Panc1 (cell line): ENCODE data around the gene CEPT1. TPM values are rescaled to one million over a fixed set of nuclear protein-coding genes. Genes with fewer than 3 reads are reported as not detected.

ENCODE experiments used
- ATAC-seq: fragments of 200-7000 bp; cut with Tn5 transposase; 2 replicates; pipeline ENCODE4 v1.9.1; 2020; ENCODE audit warnings: mild to moderate bottlenecking, moderate library complexity
- BruUV-seq: library from RNA; stranded (reverse); fragments of 400-500 nt; replicated peaks from 2 replicates; lab custom pipeline; 2021; lab: Mats Ljungman, UMichigan
- CTCF ChIA-PET: fragments of 300-600 bp; sonication (Branson Sonifier 250); formaldehyde crosslinking; loops from one replicate; lab custom pipeline; 2022; ENCODE audit warnings: antibody characterized with exemption; lab: Charles Lee
- POLR2A ChIA-PET: fragments of 300-600 bp; sonication (Branson Sonifier 250); formaldehyde crosslinking; loops from one replicate; lab custom pipeline; 2022; ENCODE audit warnings: antibody characterized with exemption; lab: Charles Lee
- DNase-seq: peaks from one replicate; pipeline ENCODE4 v3.0.0-alpha.2; 2010; ENCODE audit warnings: low read depth, low spot score
- H3K27ac ChIP-seq: 2 replicates; pipeline ENCODE4 v1.5.1; 2011; ENCODE audit warnings: mild to moderate bottlenecking, low read length, inconsistent platforms
- H3K27me3 ChIP-seq: fragments of 200-500 bp; sonication (Bioruptor generic); 2 replicates; pipeline ENCODE4 v1.6.0; 2014; ENCODE audit warnings: low read length, inconsistent platforms; ENCODE audit not compliant: control insufficient read depth, insufficient read depth
- H3K36me3 ChIP-seq: fragments of 200-500 bp; sonication (Bioruptor generic); 2 replicates; pipeline ENCODE4 v1.5.1; 2014; ENCODE audit warnings: inconsistent platforms, mild to moderate bottlenecking, low read length, moderate library complexity; ENCODE audit not compliant: control insufficient read depth, insufficient read depth
- H3K4me1 ChIP-seq: 2 replicates; pipeline ENCODE4 v1.5.1; 2011; ENCODE audit warnings: inconsistent platforms, mild to moderate bottlenecking, low read length, moderate library complexity; ENCODE audit not compliant: control insufficient read depth, insufficient read depth
- H3K4me3 ChIP-seq, 2 experiments: 2 replicates each; pipeline ENCODE4 v1.5.1; 2011 to 2012; ENCODE audit warnings: low read depth in 2 of 2, low read length in 2 of 2, mild to moderate bottlenecking in 2 of 2, inconsistent platforms in 1 of 2, moderate library complexity in 1 of 2
- H3K9me3 ChIP-seq: fragments of 200-500 bp; sonication (Bioruptor generic); 2 replicates; pipeline ENCODE4 v1.5.1; 2014; ENCODE audit warnings: low read depth, mild to moderate bottlenecking, inconsistent platforms, low read length, moderate library complexity; ENCODE audit not compliant: control insufficient read depth, insufficient read depth
- POLR2AphosphoS5 ChIP-seq: IDR thresholded peaks from 2 replicates; pipeline ENCODE4 v1.6.1; 2012; ENCODE audit warnings: mild to moderate bottlenecking, low read depth, low read length, moderate library complexity
- SIN3A ChIP-seq: IDR thresholded peaks from 2 replicates; pipeline ENCODE4 v1.6.1; 2012; ENCODE audit warnings: low read depth, mild to moderate bottlenecking, low read length, moderate library complexity, borderline replicate concordance; ENCODE audit not compliant: insufficient read depth
- TCF7L2 ChIP-seq: IDR thresholded peaks from 2 replicates; pipeline ENCODE4 v1.6.1; 2011; ENCODE audit warnings: mild to moderate bottlenecking, low read depth, low read length, inconsistent platforms
- in situ Hi-C: cut with HindIII; loops from 2 replicates; pipeline ENCODE4 v1.10.0; 2016; ENCODE audit warnings: low sequenced_read_pairs, low pct_unique_long_range_greater_than_20kb
- intact Hi-C: fragments of 100-400 bp; cut with micrococcal nuclease; formaldehyde crosslinking; loops from one replicate; pipeline ENCODE4 v1.10.0; 2022; ENCODE audit not compliant: unreplicated experiment
- total RNA-seq: library from RNA; stranded (reverse); gene quantifications from one replicate; pipeline ENCODE4 v1.2.1, GENCODE V29; 2021; ENCODE audit not compliant: unreplicated experiment
- TF ChIP-seq, protein P1 (sequence below), 2 experiments: IDR thresholded peaks; 2 replicates each; pipeline ENCODE4 v1.6.1; 2011 to 2012; ENCODE audit warnings: low read depth in 2 of 2, control low read depth in 1 of 2, low read length in 1 of 2, mild to moderate bottlenecking in 1 of 2, moderate library complexity in 1 of 2; ENCODE audit not compliant: insufficient read depth in 1 of 2
- TF ChIP-seq, protein P2 (sequence below): fragments of 450-650 bp; IDR thresholded peaks from 2 replicates; pipeline ENCODE4 v1.5.1; 2017; ENCODE audit warnings: mild to moderate bottlenecking

The CEPT1 gene
- total RNA-seq, 1 experiment from 2014 or later, result 21.9 TPM

DNA sequence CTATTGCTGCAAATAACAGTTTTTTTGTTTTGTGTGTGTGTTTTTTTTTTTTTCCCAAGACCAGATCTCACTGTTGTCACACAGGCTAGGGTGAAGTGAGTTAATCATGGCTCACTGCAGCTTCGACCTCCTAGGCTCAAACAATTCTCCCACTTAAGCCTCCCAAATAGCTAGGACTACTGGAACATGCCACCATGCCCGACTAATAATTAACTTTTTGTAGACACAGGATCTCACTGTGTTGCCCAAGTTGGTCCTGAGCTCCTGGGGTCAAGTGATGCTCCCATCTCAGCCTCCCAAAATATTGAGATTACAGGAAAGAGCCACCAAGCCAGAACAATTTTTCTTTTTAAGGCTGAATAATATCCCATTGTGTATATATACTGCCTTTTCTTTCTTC, 35.0 kb upstream of the CEPT1 start:
- intact Hi-C loops (no loop called here), in situ Hi-C loops (no loop called here)
- DNase-seq, result no peak
- no peaks in the 10 kb centered on the region for H3K36me3 ChIP-seq
- H3K27me3 ChIP-seq, result no peaks in the 10 kb centered on the region
- no peaks in the 10 kb centered on the region for H3K4me1 ChIP-seq
- TF ChIP-seq, protein P1, sequence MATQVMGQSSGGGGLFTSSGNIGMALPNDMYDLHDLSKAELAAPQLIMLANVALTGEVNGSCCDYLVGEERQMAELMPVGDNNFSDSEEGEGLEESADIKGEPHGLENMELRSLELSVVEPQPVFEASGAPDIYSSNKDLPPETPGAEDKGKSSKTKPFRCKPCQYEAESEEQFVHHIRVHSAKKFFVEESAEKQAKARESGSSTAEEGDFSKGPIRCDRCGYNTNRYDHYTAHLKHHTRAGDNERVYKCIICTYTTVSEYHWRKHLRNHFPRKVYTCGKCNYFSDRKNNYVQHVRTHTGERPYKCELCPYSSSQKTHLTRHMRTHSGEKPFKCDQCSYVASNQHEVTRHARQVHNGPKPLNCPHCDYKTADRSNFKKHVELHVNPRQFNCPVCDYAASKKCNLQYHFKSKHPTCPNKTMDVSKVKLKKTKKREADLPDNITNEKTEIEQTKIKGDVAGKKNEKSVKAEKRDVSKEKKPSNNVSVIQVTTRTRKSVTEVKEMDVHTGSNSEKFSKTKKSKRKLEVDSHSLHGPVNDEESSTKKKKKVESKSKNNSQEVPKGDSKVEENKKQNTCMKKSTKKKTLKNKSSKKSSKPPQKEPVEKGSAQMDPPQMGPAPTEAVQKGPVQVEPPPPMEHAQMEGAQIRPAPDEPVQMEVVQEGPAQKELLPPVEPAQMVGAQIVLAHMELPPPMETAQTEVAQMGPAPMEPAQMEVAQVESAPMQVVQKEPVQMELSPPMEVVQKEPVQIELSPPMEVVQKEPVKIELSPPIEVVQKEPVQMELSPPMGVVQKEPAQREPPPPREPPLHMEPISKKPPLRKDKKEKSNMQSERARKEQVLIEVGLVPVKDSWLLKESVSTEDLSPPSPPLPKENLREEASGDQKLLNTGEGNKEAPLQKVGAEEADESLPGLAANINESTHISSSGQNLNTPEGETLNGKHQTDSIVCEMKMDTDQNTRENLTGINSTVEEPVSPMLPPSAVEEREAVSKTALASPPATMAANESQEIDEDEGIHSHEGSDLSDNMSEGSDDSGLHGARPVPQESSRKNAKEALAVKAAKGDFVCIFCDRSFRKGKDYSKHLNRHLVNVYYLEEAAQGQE (IDR thresholded peaks at IDR 0.05; ENCODE audit: insufficient read depth in 1 of 2, low read depth in 2 of 2, low read length in 1 of 2), result no peak
- CTCF ChIA-PET, result no interaction called here
- H3K9me3 ChIP-seq, result no peaks in the 10 kb centered on the region
- POLR2A ChIA-PET, result no interaction called here
- no TSS peak for BruUV-seq
- no peak for ATAC-seq
- H3K4me3 ChIP-seq, result no peak overlapping the region
- H3K27ac ChIP-seq, result no peak overlapping the region

DNA sequence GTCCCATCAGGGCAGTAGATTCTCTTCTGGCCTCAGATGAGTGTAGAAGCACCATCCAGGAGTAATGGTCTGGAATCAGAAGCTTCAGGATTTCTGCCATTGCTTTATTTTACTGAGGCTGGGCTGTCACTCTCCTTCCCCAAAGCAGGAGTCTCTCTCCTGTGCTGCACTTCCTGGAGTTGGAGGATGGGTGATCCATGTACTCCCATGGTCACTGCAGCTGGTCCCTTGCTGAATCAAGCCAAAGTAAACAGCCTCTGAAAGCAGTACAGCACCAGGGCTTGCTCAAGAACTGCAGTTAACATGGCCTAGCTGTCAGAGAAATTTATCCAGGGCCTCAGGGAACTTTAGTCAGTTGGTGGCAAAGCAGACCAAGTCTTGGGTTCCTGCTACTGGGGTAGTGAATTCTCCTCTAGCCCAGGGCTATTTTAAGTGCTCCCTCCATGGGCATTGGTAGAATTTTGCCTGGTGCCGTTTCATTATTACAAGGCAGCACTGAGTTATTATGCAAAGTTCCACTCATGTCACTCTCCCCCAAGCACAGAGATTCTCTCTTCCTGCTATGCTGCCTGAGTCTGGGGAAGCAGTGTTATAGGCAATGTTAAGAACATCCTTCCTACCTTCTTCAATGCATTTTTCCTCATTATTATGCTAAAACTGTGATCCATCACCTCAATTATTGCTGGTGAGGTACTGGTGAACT, 29.7 kb upstream of the CEPT1 start:
- ATAC-seq, result no peak
- DNase-seq, result no peak
- POLR2A ChIA-PET, result no interaction called here
- Histone ChIP-seq H3K9me3 (no peaks in the 10 kb centered on the region), H3K27ac (no peak overlapping the region), H3K36me3 (no peaks in the 10 kb centered on the region), H3K27me3 (no peaks in the 10 kb centered on the region), H3K4me3 (no peak overlapping the region), H3K4me1 (no peaks in the 10 kb centered on the region)
- BruUV-seq, result no TSS peak
- in situ Hi-C loops, result no loop called here
- CTCF ChIA-PET, result no interaction called here
- no peak for TF ChIP-seq POLR2AphosphoS5
- no peak for TF ChIP-seq TCF7L2
- no peak for TF ChIP-seq SIN3A
- intact Hi-C loops, result no loop called here

DNA sequence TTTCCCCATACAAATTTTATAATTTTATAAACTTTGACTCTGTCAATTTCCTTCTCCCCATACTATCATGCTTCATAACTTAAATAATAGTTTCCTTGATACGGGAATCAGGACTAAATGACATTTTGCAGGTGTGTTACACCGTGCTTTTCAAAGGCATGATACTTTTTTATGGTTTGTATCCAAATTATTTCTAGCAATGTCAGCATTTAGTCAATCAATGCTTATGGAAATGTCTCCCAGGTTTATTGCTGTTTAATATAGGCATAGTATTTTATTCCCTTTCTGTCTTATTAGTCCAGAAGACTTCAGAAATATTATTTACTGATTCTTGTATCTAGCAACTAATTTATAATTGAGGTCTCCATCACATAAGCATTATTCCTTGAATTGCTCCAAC, 23.5 kb upstream of the CEPT1 start:
- Histone ChIP-seq H3K27me3 (no peaks in the 10 kb centered on the region), H3K36me3 (peaks cover 11% of the 10 kb centered on the region; the same call in 1 of the 2 replicates), H3K4me3 (no peak overlapping the region), H3K27ac (no peak overlapping the region), H3K4me1 (no peaks in the 10 kb centered on the region), H3K9me3 (no peaks in the 10 kb centered on the region)
- TF ChIP-seq, protein P1 (IDR thresholded peaks at IDR 0.05; ENCODE audit: insufficient read depth in 1 of 2, low read depth in 2 of 2, low read length in 1 of 2), result no peak
- TF ChIP-seq TCF7L2 (no peak), SIN3A (no peak), POLR2AphosphoS5 (no peak)
- TF ChIP-seq, protein P2, sequence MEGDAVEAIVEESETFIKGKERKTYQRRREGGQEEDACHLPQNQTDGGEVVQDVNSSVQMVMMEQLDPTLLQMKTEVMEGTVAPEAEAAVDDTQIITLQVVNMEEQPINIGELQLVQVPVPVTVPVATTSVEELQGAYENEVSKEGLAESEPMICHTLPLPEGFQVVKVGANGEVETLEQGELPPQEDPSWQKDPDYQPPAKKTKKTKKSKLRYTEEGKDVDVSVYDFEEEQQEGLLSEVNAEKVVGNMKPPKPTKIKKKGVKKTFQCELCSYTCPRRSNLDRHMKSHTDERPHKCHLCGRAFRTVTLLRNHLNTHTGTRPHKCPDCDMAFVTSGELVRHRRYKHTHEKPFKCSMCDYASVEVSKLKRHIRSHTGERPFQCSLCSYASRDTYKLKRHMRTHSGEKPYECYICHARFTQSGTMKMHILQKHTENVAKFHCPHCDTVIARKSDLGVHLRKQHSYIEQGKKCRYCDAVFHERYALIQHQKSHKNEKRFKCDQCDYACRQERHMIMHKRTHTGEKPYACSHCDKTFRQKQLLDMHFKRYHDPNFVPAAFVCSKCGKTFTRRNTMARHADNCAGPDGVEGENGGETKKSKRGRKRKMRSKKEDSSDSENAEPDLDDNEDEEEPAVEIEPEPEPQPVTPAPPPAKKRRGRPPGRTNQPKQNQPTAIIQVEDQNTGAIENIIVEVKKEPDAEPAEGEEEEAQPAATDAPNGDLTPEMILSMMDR, result no peak
- in situ Hi-C loops, result no loop called here
- intact Hi-C loops, result no loop called here
- DNase-seq (no peak), ATAC-seq (no peak)
- ChIA-PET CTCF (no interaction called here), POLR2A (no interaction called here)
- BruUV-seq, result no TSS peak
